Measurements from ENCODE around the gene MARF1. TPM values are rescaled to one million over a fixed set of nuclear protein-coding genes. Genes with fewer than 3 reads are reported as not detected.

The MARF1 gene
- total RNA-seq, 2 donors from 2014 or later, result 28.0 to 33.2 TPM

DNA sequence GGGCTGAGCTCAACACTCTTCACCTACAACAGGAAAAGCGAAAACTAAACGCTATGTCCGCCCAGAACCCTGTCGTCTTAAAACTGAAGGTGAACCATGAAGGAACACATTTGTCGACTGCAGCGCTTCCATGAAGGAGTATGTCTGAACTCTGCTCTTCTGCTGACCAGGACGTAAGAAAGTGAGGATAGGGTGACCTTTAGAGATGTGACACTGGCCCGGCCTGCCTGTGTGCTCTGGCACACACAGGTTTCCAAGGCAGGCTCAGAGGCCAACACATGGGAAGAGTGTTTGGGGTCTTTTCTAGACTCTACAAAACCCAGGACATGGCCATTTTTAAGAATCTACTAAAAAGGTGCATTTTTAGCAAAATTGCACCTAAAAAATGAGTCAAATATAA lies 21.1 kb downstream of the MARF1 start:
- Histone ChIP-seq H3K27me3 (no peaks in the 10 kb centered on the region), H3K4me1 (peaks cover 8% of the 10 kb centered on the region), H3K4me3 (no peak overlapping the region), H3K36me3 (replicated peaks in 1 of 2; ENCODE audit: insufficient read depth in 1 of 2, low read depth in 2 of 2) (peaks cover 16 to 52% of the 10 kb centered on the region in 2 donors), H3K27ac (no peak overlapping the region), H3K9me3 (no peaks in the 10 kb centered on the region)
- intact Hi-C loops (cut with DNase I), result no loop called here
- WGBS, 2 donors, result 88 to 98% methylated on average over 8 of the region's 8 CpGs
- ATAC-seq (no peak), DNase-seq (no peak)
- TF ChIP-seq, protein P1, sequence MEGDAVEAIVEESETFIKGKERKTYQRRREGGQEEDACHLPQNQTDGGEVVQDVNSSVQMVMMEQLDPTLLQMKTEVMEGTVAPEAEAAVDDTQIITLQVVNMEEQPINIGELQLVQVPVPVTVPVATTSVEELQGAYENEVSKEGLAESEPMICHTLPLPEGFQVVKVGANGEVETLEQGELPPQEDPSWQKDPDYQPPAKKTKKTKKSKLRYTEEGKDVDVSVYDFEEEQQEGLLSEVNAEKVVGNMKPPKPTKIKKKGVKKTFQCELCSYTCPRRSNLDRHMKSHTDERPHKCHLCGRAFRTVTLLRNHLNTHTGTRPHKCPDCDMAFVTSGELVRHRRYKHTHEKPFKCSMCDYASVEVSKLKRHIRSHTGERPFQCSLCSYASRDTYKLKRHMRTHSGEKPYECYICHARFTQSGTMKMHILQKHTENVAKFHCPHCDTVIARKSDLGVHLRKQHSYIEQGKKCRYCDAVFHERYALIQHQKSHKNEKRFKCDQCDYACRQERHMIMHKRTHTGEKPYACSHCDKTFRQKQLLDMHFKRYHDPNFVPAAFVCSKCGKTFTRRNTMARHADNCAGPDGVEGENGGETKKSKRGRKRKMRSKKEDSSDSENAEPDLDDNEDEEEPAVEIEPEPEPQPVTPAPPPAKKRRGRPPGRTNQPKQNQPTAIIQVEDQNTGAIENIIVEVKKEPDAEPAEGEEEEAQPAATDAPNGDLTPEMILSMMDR (IDR thresholded peaks at IDR 0.05), result no peak
- no peak for TF ChIP-seq POLR2A (IDR thresholded peaks at IDR 0.05)

DNA sequence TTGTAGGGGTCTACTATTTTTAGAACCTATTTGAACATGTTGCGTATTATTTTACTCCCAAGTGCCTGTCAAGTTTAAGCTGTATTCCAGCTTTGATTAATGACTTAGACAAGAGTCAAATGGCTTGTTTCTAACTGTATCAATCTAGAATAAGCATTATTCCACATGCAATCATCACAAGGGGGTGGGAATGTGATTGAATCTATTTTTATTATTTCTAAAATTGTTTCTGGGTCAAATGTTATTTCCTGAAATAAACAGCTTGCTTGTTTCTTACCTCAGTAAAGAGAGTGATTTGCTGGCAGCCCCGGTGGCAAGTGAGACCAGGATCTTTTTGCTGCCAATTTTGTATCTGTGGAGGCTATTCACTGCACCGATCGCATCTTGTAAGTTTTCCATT lies 21.5 kb downstream of the MARF1 start:
- no peak overlapping the region for H3K27ac ChIP-seq
- ATAC-seq (no peak), DNase-seq (no peak)
- H3K9me3 ChIP-seq, result no peaks in the 10 kb centered on the region
- TF ChIP-seq, protein P1 (IDR thresholded peaks at IDR 0.05), result no peak
- no peak for TF ChIP-seq POLR2A (IDR thresholded peaks at IDR 0.05)
- no peaks in the 10 kb centered on the region for H3K27me3 ChIP-seq
- H3K4me3 ChIP-seq, result no peak overlapping the region
- H3K36me3 ChIP-seq (replicated peaks in 1 of 2; ENCODE audit: insufficient read depth in 1 of 2, low read depth in 2 of 2), result peaks cover 16 to 56% of the 10 kb centered on the region in 2 donors
- WGBS, 2 donors, result 82 to 86% methylated on average over 4 of the region's 4 CpGs
- peaks cover 3% of the 10 kb centered on the region for H3K4me1 ChIP-seq
- intact Hi-C loops (cut with DNase I), result no loop called here

DNA sequence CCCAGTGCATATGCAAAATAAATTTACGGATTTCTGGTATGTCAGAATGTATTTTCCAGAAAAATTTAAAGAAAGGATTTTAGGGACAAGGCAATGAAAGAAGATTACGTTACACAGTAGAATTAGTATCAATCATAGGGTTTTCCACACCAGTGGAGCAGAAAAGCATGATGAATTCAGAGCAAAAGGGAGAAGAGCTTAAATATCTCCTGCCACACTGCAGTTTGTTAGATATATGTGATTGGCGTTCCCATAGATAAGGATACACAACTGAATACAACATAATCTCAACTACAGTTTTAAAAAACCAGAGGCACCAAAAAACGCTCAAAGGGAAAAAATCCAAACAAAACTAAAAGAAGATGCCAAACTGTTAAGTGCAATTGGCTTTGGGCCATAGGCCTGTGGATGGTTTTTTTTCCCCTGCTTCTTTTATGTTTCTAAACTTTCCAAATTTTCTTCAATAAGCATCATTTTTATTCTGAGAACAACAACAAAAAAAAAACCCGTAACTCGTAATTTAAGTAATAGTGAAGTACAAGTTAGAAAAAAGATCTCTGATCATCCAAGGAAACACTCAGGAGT lies 22.3 kb downstream of the MARF1 start:
- Histone ChIP-seq H3K4me1 (no peaks in the 10 kb centered on the region), H3K36me3 (replicated peaks in 1 of 2; ENCODE audit: insufficient read depth in 1 of 2, low read depth in 2 of 2) (peaks cover 16 to 60% of the 10 kb centered on the region in 2 donors), H3K27me3 (no peaks in the 10 kb centered on the region), H3K9me3 (no peaks in the 10 kb centered on the region), H3K27ac (no peak overlapping the region), H3K4me3 (no peak overlapping the region)
- 74 to 79% methylated on average over 6 of the region's 6 CpGs for WGBS, 2 donors
- ATAC-seq (no peak), DNase-seq (no peak)
- TF ChIP-seq, protein P1 (IDR thresholded peaks at IDR 0.05), result no peak
- no peak for TF ChIP-seq POLR2A (IDR thresholded peaks at IDR 0.05)
- intact Hi-C loops (cut with DNase I), result no loop called here

DNA sequence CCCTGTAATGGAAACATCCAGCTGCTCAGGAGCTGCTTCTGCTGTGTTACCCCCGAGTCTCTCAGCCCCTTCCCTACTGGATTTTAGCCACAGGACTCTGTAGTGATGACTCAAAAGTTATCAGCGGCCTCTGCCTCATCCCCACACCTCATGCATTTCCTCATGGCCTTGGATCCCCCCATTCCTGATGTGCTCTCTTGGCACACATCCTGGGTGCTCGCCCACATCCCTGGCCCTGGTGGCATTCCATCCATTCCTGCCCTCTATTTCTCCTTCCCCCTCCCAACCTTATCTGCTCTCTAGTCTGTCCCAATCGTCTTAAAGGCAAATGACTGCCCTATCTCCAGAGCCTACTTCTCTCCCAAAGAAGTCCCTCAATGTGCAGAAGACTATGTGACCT lies 24.6 kb downstream of the MARF1 start:
- Histone ChIP-seq H3K9me3 (no peaks in the 10 kb centered on the region), H3K36me3 (replicated peaks in 1 of 2; ENCODE audit: insufficient read depth in 1 of 2, low read depth in 2 of 2) (peaks cover 4 to 55% of the 10 kb centered on the region in 2 donors), H3K4me1 (no peaks in the 10 kb centered on the region), H3K27me3 (no peaks in the 10 kb centered on the region), H3K4me3 (no peak overlapping the region), H3K27ac (no peak overlapping the region)
- WGBS, 2 donors, result 80 to 86% methylated on average over 4 of the region's 4 CpGs
- DNase-seq (no peak), ATAC-seq (no peak)
- intact Hi-C loops (cut with DNase I), result no loop called here
- TF ChIP-seq, protein P1 (IDR thresholded peaks at IDR 0.05), result no peak
- no peak for TF ChIP-seq POLR2A (IDR thresholded peaks at IDR 0.05)

DNA sequence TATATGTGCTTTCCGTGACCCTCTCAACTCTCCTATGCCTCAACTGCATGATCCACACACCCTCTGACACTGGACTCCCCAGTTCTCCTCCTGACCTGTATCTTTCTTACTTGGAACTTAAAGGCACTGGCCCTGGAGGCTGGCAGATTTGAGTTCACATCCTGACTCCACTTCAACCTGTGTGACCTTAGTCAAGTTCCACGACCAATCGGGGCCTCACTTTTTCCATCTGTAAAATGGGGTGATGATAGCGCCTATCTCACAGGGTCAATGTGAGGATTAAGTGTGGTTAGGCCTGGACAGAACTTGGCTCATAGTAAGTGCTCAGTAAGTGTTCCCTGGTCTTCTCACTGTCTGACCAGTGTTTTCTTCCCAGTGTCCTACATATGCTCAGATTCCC lies 25.1 kb downstream of the MARF1 start:
- intact Hi-C loops (cut with DNase I), result no loop called here

More for the DNA sequence above, 25.1 kb downstream of the MARF1 start:
- no peaks in the 10 kb centered on the region for H3K9me3 ChIP-seq
- no peak overlapping the region for H3K4me3 ChIP-seq
- H3K27ac ChIP-seq, result no peak overlapping the region
- WGBS, 2 donors, result 94% methylated on average over 4 of the region's 4 CpGs
- H3K4me1 ChIP-seq, result no peaks in the 10 kb centered on the region
- ATAC-seq, result no peak
- no peaks in the 10 kb centered on the region for H3K27me3 ChIP-seq
- TF ChIP-seq, protein P1 (IDR thresholded peaks at IDR 0.05), result no peak
- TF ChIP-seq POLR2A (IDR thresholded peaks at IDR 0.05), result no peak
- peaks cover 4 to 54% of the 10 kb centered on the region in 2 donors for H3K36me3 ChIP-seq (replicated peaks in 1 of 2; ENCODE audit: insufficient read depth in 1 of 2, low read depth in 2 of 2)
- DNase-seq, result no peak
